GM12878 (cell line): ENCODE results near the gene GABPB2. TPM values are rescaled to one million over a fixed set of nuclear protein-coding genes. Genes with fewer than 3 reads are reported as not detected.

Experiments used
- ATAC-seq: fragments of 200-7000 bp; cut with Tn5 transposase; 3 replicates; pipeline ENCODE4 v1.9.1; 2020; ENCODE audit warnings: mild to moderate bottlenecking, moderate library complexity
- BruUV-seq: library from RNA; stranded (reverse); fragments of 400-500 nt; replicated peaks from 2 replicates; lab custom pipeline; 2021; lab: Mats Ljungman, UMichigan
- CTCF ChIA-PET: fragments of 300-600 bp; sonication (Branson Sonifier 250); formaldehyde crosslinking; extraction: SDS; loops from one replicate; lab custom pipeline; 2021; ENCODE audit warnings: inconsistent platforms; lab: Yijun Ruan, JAX
- POLR2A ChIA-PET: fragments of 350-600 bp; formaldehyde crosslinking; extraction: SDS; loops from one replicate; lab custom pipeline; 2021; ENCODE audit warnings: inconsistent platforms; lab: Charles Lee
- RAD21 ChIA-PET: fragments of 300-600 bp; sonication (Branson Sonifier 250); formaldehyde crosslinking; loops from one replicate; lab custom pipeline; 2023; ENCODE audit warnings: antibody characterized with exemption; ENCODE audit not compliant: unreplicated experiment; lab: Charles Lee
- SMC1A ChIA-PET: fragments of 300-600 bp; sonication (Branson Sonifier 250); formaldehyde crosslinking; loops from one replicate; lab custom pipeline; 2023; ENCODE audit not compliant: unreplicated experiment, uncharacterized antibody; lab: Charles Lee
- DNase-seq: peaks from one replicate; pipeline ENCODE4 v3.0.0-alpha.2; 2011; ENCODE audit warnings: low read depth, low spot score
- FAIRE-seq: peaks from 3 replicates; lab custom pipeline; 2011; peaks lifted over from hg19 to GRCh38; lab: Jason Lieb, UNC
- H2AFZ ChIP-seq: 2 replicates; pipeline ENCODE4 v1.6.0; 2011; ENCODE audit warnings: low read depth, low read length, control low read depth; ENCODE audit not compliant: control insufficient read depth
- H3K27ac ChIP-seq: 2 replicates; pipeline ENCODE4 v1.5.1; 2011; ENCODE audit warnings: control low read depth; ENCODE audit not compliant: control insufficient read depth, insufficient read depth
- H3K27me3 ChIP-seq, 2 experiments: replicated peaks in 1 of 2; 2 replicates each; pipeline versions ENCODE4 v1.6.0 to v1.6.1; 2011; ENCODE audit warnings: low read length in 1 of 2; ENCODE audit not compliant: control insufficient read depth in 2 of 2, insufficient read depth in 2 of 2
- H3K36me3 ChIP-seq, 2 experiments: 2 replicates each; pipeline ENCODE4 v1.5.1; 2011; ENCODE audit warnings: low read length in 1 of 2; ENCODE audit not compliant: control insufficient read depth in 2 of 2, insufficient read depth in 2 of 2
- H3K4me1 ChIP-seq: 2 replicates; pipeline ENCODE4 v1.6.1; 2011; ENCODE audit warnings: mild to moderate bottlenecking, low read length, moderate library complexity, mixed read lengths; ENCODE audit not compliant: control insufficient read depth, insufficient read depth
- H3K4me2 ChIP-seq: 2 replicates; pipeline ENCODE4 v1.6.0; 2011; ENCODE audit warnings: control low read depth; ENCODE audit not compliant: control insufficient read depth, insufficient read depth
- H3K4me3 ChIP-seq: fragments of 200-600 bp; sonication (generic); 2 replicates; pipeline ENCODE4 v1.5.1; 2016
- H3K79me2 ChIP-seq: 2 replicates; pipeline ENCODE4 v1.6.0; 2011; ENCODE audit warnings: low read length; ENCODE audit not compliant: control insufficient read depth, insufficient read depth
- H3K9ac ChIP-seq: 2 replicates; pipeline ENCODE4 v1.8.0; 2011; ENCODE audit warnings: low read length, control low read depth, mixed read lengths; ENCODE audit not compliant: control insufficient read depth, insufficient read depth
- H3K9me3 ChIP-seq: replicated peaks from 3 replicates; pipeline ENCODE4 v1.5.1; 2011; ENCODE audit warnings: mild to moderate bottlenecking, low read length; ENCODE audit not compliant: control insufficient read depth, insufficient read depth
- H4K20me1 ChIP-seq: 2 replicates; pipeline ENCODE4 v1.6.0; 2011; ENCODE audit not compliant: control insufficient read depth, insufficient read depth
- CEBPZ ChIP-seq: fragments of 150-350 bp; IDR thresholded peaks from 2 replicates; pipeline ENCODE4 v1.6.1; 2016; ENCODE audit warnings: low read depth, low read length
- EZH2 ChIP-seq: IDR thresholded peaks from 2 replicates; pipeline ENCODE4 v1.6.1; 2012; ENCODE audit warnings: low read depth, mild to moderate bottlenecking, control low read depth, inconsistent platforms, low read length, borderline replicate concordance; ENCODE audit not compliant: control insufficient read depth
- HDAC6 ChIP-seq: fragments of 200-600 bp; sonication (generic); IDR thresholded peaks from one replicate; pipeline ENCODE4 v1.8.0; 2017; ENCODE audit warnings: antibody characterized with exemption; ENCODE audit not compliant: unreplicated experiment
- LARP7 ChIP-seq: fragments of 450-650 bp; IDR thresholded peaks from 2 replicates; pipeline ENCODE4 v1.6.1; 2017; ENCODE audit warnings: mild to moderate bottlenecking
- PBX3 ChIP-seq: IDR thresholded peaks from 2 replicates; pipeline ENCODE4 v1.6.1; 2011; ENCODE audit warnings: mild to moderate bottlenecking, low read depth, low read length, moderate library complexity; ENCODE audit not compliant: insufficient replicate concordance
- RELB ChIP-seq: fragments of 450-650 bp; IDR thresholded peaks from 2 replicates; pipeline ENCODE4 v1.6.1; 2017; ENCODE audit warnings: low read depth, mild to moderate bottlenecking, moderate library complexity
- WGBS: methylation state at CpG from one replicate; pipeline ENCODE4 v1.1.6; 2016; ENCODE audit warnings: low lambda C conversion rate; ENCODE audit not compliant: insufficient replicate concordance, insufficient coverage; ENCODE audit errors: missing lambda C conversion rate; 5-methylcytosine and 5-hydroxymethylcytosine counted together
- in situ Hi-C: fragments of 300-500 bp; cut with MboI; formaldehyde crosslinking; loops from 9 replicates; pipeline ENCODE4 v1.14.3; 2018; ENCODE audit warnings: mixed read lengths
- intact Hi-C: fragments of 100-400 bp; cut with micrococcal nuclease; formaldehyde crosslinking; loops from one replicate; pipeline ENCODE4 v1.14.2; 2022; ENCODE audit not compliant: unreplicated experiment
- polyA plus RNA-seq, 11 experiments: library from polyadenylated mRNA; depleted of rRNA in 4 of 11; unstranded in 6 of 11; stranded (reverse) in 5 of 11; fragments of >200 nt; fragmentation: Nextera tagmentation in 4 of 11; fragmentation: Illumina TruSeq in 1 of 11; extraction: Ambion mirVana in 4 of 11; extraction: Trizol in 1 of 11; gene quantifications; 1 replicate in 1 of 11; 2 replicates in 10 of 11; pipeline versions ENCODE4 v1.2.1 to v1.2.3, GENCODE V29; 2011 to 2016; ENCODE audit warnings: inconsistent platforms in 2 of 11, missing spikeins in 2 of 11, low read depth in 1 of 11
- total RNA-seq, 4 experiments: library from RNA; depleted of rRNA in 3 of 4; stranded (reverse); fragments of >200 nt in 3 of 4; fragmentation: Illumina TruSeq in 1 of 4; extraction: Trizol in 1 of 4; gene quantifications; 2 replicates each; pipeline versions ENCODE4 v1.2.1 to v1.2.3, GENCODE V29; 2013 to 2021

The GABPB2 gene
- total and polyA plus RNA-seq, 10 of the 15 experiments (the other 5 are each of a cell fraction or from before 2014, with no cell fraction given), result 2.3 to 10.5 (median 6.9) TPM

GRCh38 chr1:151067185-151067584, 3.4 kb upstream of the GABPB2 start:
- H3K4me3 ChIP-seq, result no peak overlapping the region
- CTCF ChIA-PET, result interaction anchor here (0.7 to 2.3 kb wide), 7 partner anchors 8 to 187 kb away, joined by 3 to 14 read pairs (median 6); partner anchors contain the start of genes CDC42SE1, MLLT11, PSMD4 and TNFAIP8L2
- BruUV-seq, result no TSS peak
- DNase-seq (no peak), FAIRE-seq (no peak), ATAC-seq (no peak)
- H3K36me3 ChIP-seq, result no peaks in the 10 kb centered on the region
- H2AFZ ChIP-seq, result no peak overlapping the region
- in situ Hi-C loops (no loop called here), intact Hi-C loops (no loop called here)
- peaks cover 8% of the 10 kb centered on the region for H3K4me1 ChIP-seq
- H3K9me3 ChIP-seq, result no peaks in the 10 kb centered on the region
- peaks cover 10% of the 10 kb centered on the region for H3K79me2 ChIP-seq
- H3K27me3 ChIP-seq, result no peaks in the 10 kb centered on the region
- WGBS, result 92% methylated on average over 4 of the region's 4 CpGs
- H3K4me2 ChIP-seq, result no peak overlapping the region
- no peak overlapping the region for H3K27ac ChIP-seq
- no peaks in the 10 kb centered on the region for H4K20me1 ChIP-seq
- SMC1A ChIA-PET, result interaction anchor here (1.5 to 1.6 kb wide), 2 partner anchors 9 to 12 kb away, joined by 4 to 7 read pairs; no protein-coding TSS in a partner anchor
- H3K9ac ChIP-seq, result no peak overlapping the region
- RAD21 ChIA-PET, result no interaction called here
- POLR2A ChIA-PET, result interaction anchor here (0.7 kb wide), 1 partner anchor 36 kb away, joined by 4 read pairs; no protein-coding TSS in a partner anchor
- TF ChIP-seq HDAC6 (no peak), EZH2 (no peak), LARP7 (no peak), PBX3 (no peak), CEBPZ (no peak), RELB (no peak)
